Measurements from ENCODE around the gene HDGF. TPM values are rescaled to one million over a fixed set of nuclear protein-coding genes. Genes with fewer than 3 reads are reported as not detected.

Gene HDGF
- total RNA-seq, 1 experiment from 2014 or later = 310 TPM

DNA sequence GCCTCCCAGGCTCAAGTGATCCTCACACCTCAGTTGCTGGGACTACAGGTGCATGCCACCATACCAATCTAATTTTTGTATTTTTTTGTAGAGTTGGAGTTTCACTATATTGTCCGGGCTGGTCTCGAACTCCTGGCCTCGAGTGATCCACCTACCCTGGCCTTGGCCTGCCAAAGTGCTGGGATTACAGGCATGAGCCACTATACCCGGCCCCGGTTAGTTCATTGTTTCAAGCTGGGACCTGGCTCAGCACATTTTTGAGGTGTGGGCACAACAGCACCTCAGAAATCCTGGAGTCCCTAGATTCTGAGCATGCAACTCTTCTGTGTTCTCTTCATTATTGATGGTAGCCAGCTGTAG is 43.9 kb upstream of the HDGF start:
- Histone ChIP-seq H4K91ac (ENCODE audit: insufficient read length, low read depth, low read length) (no peak overlapping the region), H3K4ac (ENCODE audit: low read depth, low read length) (no peak overlapping the region), H2BK12ac (ENCODE audit: insufficient read length, low read depth, low read length) (no peak overlapping the region), H3K4me1 (ENCODE audit: insufficient read depth, low read length) (no peaks in the 10 kb centered on the region), H4K8ac (replicated peaks; ENCODE audit: insufficient read length, low read depth, low read length) (no peak overlapping the region), H3K79me1 (ENCODE audit: insufficient read depth, low read depth, low read length, poor library complexity, severe bottlenecking) (no peaks in the 10 kb centered on the region), H3K4me2 (ENCODE audit: insufficient read depth, insufficient read length, low read length) (no peak overlapping the region), H4K20me1 (ENCODE audit: control insufficient read depth, insufficient read depth, insufficient read length) (no peaks in the 10 kb centered on the region), H3K79me2 (ENCODE audit: insufficient read depth, low read length) (no peaks in the 10 kb centered on the region), H2AK5ac (ENCODE audit: insufficient read length, low read length) (no peak overlapping the region), H3K14ac (ENCODE audit: insufficient read depth, low read length) (no peak overlapping the region), H3K9ac (ENCODE audit: extremely low read depth, insufficient read length, low read length) (no peak overlapping the region), H2BK20ac (ENCODE audit: low read depth, low read length, poor library complexity, severe bottlenecking) (no peak overlapping the region), H2AFZ (ENCODE audit: low read length) (no peak overlapping the region), H3K18ac (ENCODE audit: insufficient read length, low read depth, low read length) (no peak overlapping the region), H3T11ph (ENCODE audit: low read length) (no peak overlapping the region), H2BK5ac (ENCODE audit: insufficient read length, low read length) (no peak overlapping the region), H3K23ac (ENCODE audit: insufficient read length, low read depth, low read length) (no peak overlapping the region), H4K5ac (ENCODE audit: insufficient read length, low read depth, low read length) (no peak overlapping the region), H3K27me3 (ENCODE audit: insufficient read depth, low read length) (no peaks in the 10 kb centered on the region), H3K27ac (ENCODE audit: insufficient read length, low read depth, low read length) (no peak overlapping the region), H2BK120ac (ENCODE audit: low read depth, low read length, poor library complexity, severe bottlenecking) (no peak overlapping the region), H3K23me2 (ENCODE audit: insufficient read length, low read depth, low read length, poor library complexity, severe bottlenecking) (no peaks in the 10 kb centered on the region), H3K56ac (ENCODE audit: insufficient read length, low read depth, low read length) (no peak overlapping the region), H3K9me3 (ENCODE audit: control insufficient read depth, low read depth, low read length) (no peaks in the 10 kb centered on the region), H2BK15ac (ENCODE audit: low read depth, low read length) (no peak overlapping the region)
- H3K4me1 Mint-ChIP-seq = no peaks in the 10 kb centered on the region
- no peak for DNase-seq
- no peak overlapping the region for H3K27ac Mint-ChIP-seq
- no peaks in the 10 kb centered on the region for H3K9me3 Mint-ChIP-seq
- H3K36me3 Mint-ChIP-seq (ENCODE audit: insufficient read depth in 1 of 3, low read depth in 3 of 3) = peaks cover 41 to 87% (median 73%) of the 10 kb centered on the region in 3 experiments; a peak in 6 of 7 replicates
- TF ChIP-seq, protein P1, sequence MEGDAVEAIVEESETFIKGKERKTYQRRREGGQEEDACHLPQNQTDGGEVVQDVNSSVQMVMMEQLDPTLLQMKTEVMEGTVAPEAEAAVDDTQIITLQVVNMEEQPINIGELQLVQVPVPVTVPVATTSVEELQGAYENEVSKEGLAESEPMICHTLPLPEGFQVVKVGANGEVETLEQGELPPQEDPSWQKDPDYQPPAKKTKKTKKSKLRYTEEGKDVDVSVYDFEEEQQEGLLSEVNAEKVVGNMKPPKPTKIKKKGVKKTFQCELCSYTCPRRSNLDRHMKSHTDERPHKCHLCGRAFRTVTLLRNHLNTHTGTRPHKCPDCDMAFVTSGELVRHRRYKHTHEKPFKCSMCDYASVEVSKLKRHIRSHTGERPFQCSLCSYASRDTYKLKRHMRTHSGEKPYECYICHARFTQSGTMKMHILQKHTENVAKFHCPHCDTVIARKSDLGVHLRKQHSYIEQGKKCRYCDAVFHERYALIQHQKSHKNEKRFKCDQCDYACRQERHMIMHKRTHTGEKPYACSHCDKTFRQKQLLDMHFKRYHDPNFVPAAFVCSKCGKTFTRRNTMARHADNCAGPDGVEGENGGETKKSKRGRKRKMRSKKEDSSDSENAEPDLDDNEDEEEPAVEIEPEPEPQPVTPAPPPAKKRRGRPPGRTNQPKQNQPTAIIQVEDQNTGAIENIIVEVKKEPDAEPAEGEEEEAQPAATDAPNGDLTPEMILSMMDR (conservative IDR thresholded peaks at IDR 0.05) = no peak
- no peak overlapping the region for H3K4me3 Mint-ChIP-seq
- no peaks in the 10 kb centered on the region for H3K27me3 Mint-ChIP-seq (ENCODE audit: low read depth)
- no CpG with 5 or more reads among the region's 5 CpGs for WGBS (ENCODE audit: extremely low coverage, insufficient read length, low lambda C conversion rate)
